Esophagus squamous epithelium (tissue), 4 donors: ENCODE measurements around the gene SYNRG.

Experiments used
- POLR2A ChIP-seq, 4 donors: fragments of 450-650 bp; IDR thresholded peaks; one replicate each; pipeline ENCODE4 v1.6.1; 2017; ENCODE audit warnings: antibody characterized with exemption in 4 of 4, mild to moderate bottlenecking in 4 of 4, moderate library complexity in 3 of 4
- TF ChIP-seq, protein P1 (sequence below), 6 experiments: fragments of 450-650 bp in 4 of 6; fragments of 200-600 bp in 2 of 6; sonication (generic) in 2 of 6; IDR thresholded peaks; one replicate each; pipeline ENCODE4 v1.5.1; 2016 to 2019; ENCODE audit warnings: antibody characterized with exemption in 6 of 6, mild to moderate bottlenecking in 4 of 6, moderate library complexity in 4 of 6

DNA sequence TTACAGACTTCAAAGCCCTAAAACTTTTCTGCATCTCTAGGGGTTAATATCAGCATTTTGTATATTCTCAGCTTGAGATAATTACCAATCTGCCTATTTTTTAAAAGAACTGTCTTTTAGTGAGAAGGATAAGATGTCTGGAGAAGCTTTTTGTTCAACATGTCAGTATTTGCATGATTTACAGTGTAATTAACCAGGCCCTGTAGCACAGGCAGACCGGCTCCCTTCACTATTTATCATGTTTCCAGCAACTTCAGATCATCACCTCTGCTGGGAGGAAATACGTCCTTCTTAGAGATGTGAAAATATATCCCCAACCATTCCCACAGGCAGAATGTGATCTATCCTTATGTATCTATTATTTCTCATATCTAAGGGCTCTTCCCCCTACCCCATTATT, 42.6 kb upstream of the SYNRG start:
- no peak for TF ChIP-seq POLR2A (IDR thresholded peaks at IDR 0.05)
- TF ChIP-seq, protein P1, sequence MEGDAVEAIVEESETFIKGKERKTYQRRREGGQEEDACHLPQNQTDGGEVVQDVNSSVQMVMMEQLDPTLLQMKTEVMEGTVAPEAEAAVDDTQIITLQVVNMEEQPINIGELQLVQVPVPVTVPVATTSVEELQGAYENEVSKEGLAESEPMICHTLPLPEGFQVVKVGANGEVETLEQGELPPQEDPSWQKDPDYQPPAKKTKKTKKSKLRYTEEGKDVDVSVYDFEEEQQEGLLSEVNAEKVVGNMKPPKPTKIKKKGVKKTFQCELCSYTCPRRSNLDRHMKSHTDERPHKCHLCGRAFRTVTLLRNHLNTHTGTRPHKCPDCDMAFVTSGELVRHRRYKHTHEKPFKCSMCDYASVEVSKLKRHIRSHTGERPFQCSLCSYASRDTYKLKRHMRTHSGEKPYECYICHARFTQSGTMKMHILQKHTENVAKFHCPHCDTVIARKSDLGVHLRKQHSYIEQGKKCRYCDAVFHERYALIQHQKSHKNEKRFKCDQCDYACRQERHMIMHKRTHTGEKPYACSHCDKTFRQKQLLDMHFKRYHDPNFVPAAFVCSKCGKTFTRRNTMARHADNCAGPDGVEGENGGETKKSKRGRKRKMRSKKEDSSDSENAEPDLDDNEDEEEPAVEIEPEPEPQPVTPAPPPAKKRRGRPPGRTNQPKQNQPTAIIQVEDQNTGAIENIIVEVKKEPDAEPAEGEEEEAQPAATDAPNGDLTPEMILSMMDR (IDR thresholded peaks at IDR 0.05): no peak
